IMR-90 (cell line): ENCODE data around the gene FAAP20. TPM values are rescaled to one million over a fixed set of nuclear protein-coding genes. Genes with fewer than 3 reads are reported as not detected.

ENCODE experiments used
- ATAC-seq: fragments of 200-7000 bp; cut with Tn5 transposase; 2 replicates; pipeline ENCODE4 v1.9.1; 2020; ENCODE audit warnings: low read depth, mild to moderate bottlenecking, moderate library complexity
- Bru-seq: library from RNA; stranded (reverse); fragments of 400-500 nt; gene quantifications from one replicate; lab custom pipeline; 2021; lab: Mats Ljungman, UMichigan
- BruChase-seq, 2 experiments: library from RNA; stranded (reverse); fragments of 400-500 nt; gene quantifications; one replicate each; lab custom pipeline; 2021; lab: Mats Ljungman, UMichigan
- BruUV-seq: library from RNA; stranded (reverse); fragments of 400-500 nt; replicated peaks from 2 replicates; lab custom pipeline; 2021; lab: Mats Ljungman, UMichigan
- CTCF ChIA-PET: fragments of 300-600 bp; formaldehyde crosslinking; extraction: SDS; loops from one replicate; lab custom pipeline; 2021; ENCODE audit warnings: antibody characterized with exemption; lab: Yijun Ruan, JAX
- POLR2A ChIA-PET: fragments of 300-600 bp; sonication (Branson Sonifier 250); formaldehyde crosslinking; loops from one replicate; lab custom pipeline; 2022; ENCODE audit warnings: antibody characterized with exemption; ENCODE audit not compliant: unreplicated experiment; lab: Charles Lee
- DNase-seq: peaks from one replicate; pipeline ENCODE4 v3.0.0; 2013
- H2AFZ ChIP-seq: replicated peaks from 2 replicates; pipeline ENCODE3; 2013; ENCODE audit warnings: low read length, mild to moderate bottlenecking; ENCODE audit not compliant: poor library complexity
- H2AK5ac ChIP-seq: 2 replicates; pipeline ENCODE4 v1.6.1; 2013; ENCODE audit warnings: low read depth, low read length, inconsistent platforms
- H2AK9ac ChIP-seq: replicated peaks from 2 replicates; pipeline ENCODE3; 2013; ENCODE audit warnings: mild to moderate bottlenecking, low read depth, low read length, moderate library complexity; ENCODE audit not compliant: poor library complexity
- H2BK120ac ChIP-seq: 2 replicates; pipeline ENCODE4 v1.6.1; 2013; ENCODE audit warnings: low read depth, low read length, inconsistent platforms
- H2BK15ac ChIP-seq: 3 replicates; pipeline ENCODE4 v1.6.1; 2013; ENCODE audit warnings: low read depth, low read length, inconsistent platforms
- H2BK20ac ChIP-seq: 2 replicates; pipeline ENCODE4 v1.6.1; 2013; ENCODE audit warnings: low read depth, mild to moderate bottlenecking, inconsistent platforms, low read length, moderate library complexity
- H2BK5ac ChIP-seq: 2 replicates; pipeline ENCODE4 v1.6.1; 2013; ENCODE audit warnings: mild to moderate bottlenecking, low read depth, low read length, inconsistent platforms; ENCODE audit not compliant: poor library complexity, severe bottlenecking
- H3K14ac ChIP-seq: replicated peaks from 2 replicates; pipeline ENCODE4 v1.6.1; 2013; ENCODE audit warnings: low read depth, low read length, inconsistent platforms
- H3K18ac ChIP-seq: 2 replicates; pipeline ENCODE4 v1.6.1; 2013; ENCODE audit warnings: low read depth, low read length, control low read depth
- H3K23ac ChIP-seq: 2 replicates; pipeline ENCODE4 v1.6.1; 2013; ENCODE audit warnings: low read depth, low read length, inconsistent platforms
- H3K27ac ChIP-seq: 2 replicates; pipeline ENCODE4 v1.5.1; 2013; ENCODE audit warnings: mild to moderate bottlenecking, control low read depth, low read length; ENCODE audit not compliant: insufficient read depth
- H3K27me3 ChIP-seq: 2 replicates; pipeline ENCODE4 v1.6.1; 2013; ENCODE audit warnings: low read length; ENCODE audit not compliant: control insufficient read depth, insufficient read depth
- H3K36me3 ChIP-seq: 2 replicates; pipeline ENCODE4 v1.6.1; 2013; ENCODE audit warnings: low read length, mixed read lengths; ENCODE audit not compliant: control insufficient read depth, insufficient read depth
- H3K4ac ChIP-seq: 2 replicates; pipeline ENCODE4 v1.6.1; 2013; ENCODE audit warnings: low read depth, low read length, inconsistent platforms
- H3K4me1 ChIP-seq: 2 replicates; pipeline ENCODE4 v1.6.1; 2013; ENCODE audit warnings: low read length, mixed read lengths; ENCODE audit not compliant: control insufficient read depth, insufficient read depth
- H3K4me2 ChIP-seq: 2 replicates; pipeline ENCODE4 v1.6.1; 2013; ENCODE audit warnings: low read depth, mild to moderate bottlenecking, control low read depth, low read length, moderate library complexity
- H3K4me3 ChIP-seq: 2 replicates; pipeline ENCODE4 v1.5.1; 2013; ENCODE audit warnings: low read depth, mild to moderate bottlenecking, control low read depth, low read length, moderate library complexity; ENCODE audit not compliant: insufficient read depth
- H3K56ac ChIP-seq: 2 replicates; pipeline ENCODE4 v1.6.1; 2013; ENCODE audit warnings: low read length, inconsistent platforms; ENCODE audit not compliant: insufficient read depth; ENCODE audit errors: extremely low read depth
- H3K79me1 ChIP-seq, 2 experiments: 2 replicates each; pipeline ENCODE4 v1.6.1; 2013; ENCODE audit warnings: low read length in 2 of 2, inconsistent platforms in 1 of 2, low read depth in 1 of 2
- H3K9ac ChIP-seq: 2 replicates; pipeline ENCODE4 v1.6.1; 2013; ENCODE audit warnings: low read depth, low read length, control low read depth
- H3K9me1 ChIP-seq: 2 replicates; pipeline ENCODE4 v1.6.1; 2013; ENCODE audit warnings: low read length, inconsistent platforms; ENCODE audit not compliant: insufficient read depth
- H3K9me3 ChIP-seq: 2 replicates; pipeline ENCODE4 v1.6.1; 2013; ENCODE audit warnings: low read length; ENCODE audit not compliant: control insufficient read depth, insufficient read depth
- H4K20me1 ChIP-seq: 2 replicates; pipeline ENCODE4 v1.6.1; 2013; ENCODE audit warnings: low read length, inconsistent platforms; ENCODE audit not compliant: insufficient read depth
- H4K5ac ChIP-seq: 2 replicates; pipeline ENCODE4 v1.6.1; 2013; ENCODE audit warnings: mild to moderate bottlenecking, low read depth, low read length, control low read depth
- H4K8ac ChIP-seq, 2 experiments: 2 replicates each; pipeline ENCODE4 v1.6.1; 2013; ENCODE audit warnings: low read depth in 2 of 2, low read length in 2 of 2, control low read depth in 1 of 2, inconsistent platforms in 1 of 2
- H4K91ac ChIP-seq: 2 replicates; pipeline ENCODE4 v1.6.1; 2013; ENCODE audit warnings: low read depth, low read length, inconsistent platforms; ENCODE audit not compliant: insufficient read depth
- BHLHE40 ChIP-seq: fragments of 150-350 bp; IDR thresholded peaks from 2 replicates; pipeline ENCODE4 v1.6.1; 2016; ENCODE audit warnings: mild to moderate bottlenecking, low read depth, low read length
- CHD1 ChIP-seq: IDR thresholded peaks from 2 replicates; pipeline ENCODE4 v1.6.1; 2012; ENCODE audit warnings: low read depth, low read length, improper control_type of control experiment
- CTCF ChIP-seq: conservative IDR thresholded peaks from 2 replicates; pipeline ENCODE4 v1.5.1; 2012; ENCODE audit warnings: mild to moderate bottlenecking, low read depth, low read length, improper control_type of control experiment
- MXI1 ChIP-seq: IDR thresholded peaks from 2 replicates; pipeline ENCODE4 v1.6.1; 2012; ENCODE audit warnings: low read depth, mild to moderate bottlenecking, low read length, moderate library complexity, borderline replicate concordance
- NFE2L2 ChIP-seq: fragments of 150-350 bp; IDR thresholded peaks from 2 replicates; pipeline ENCODE4 v1.6.1; 2016; ENCODE audit warnings: low read depth, mild to moderate bottlenecking, low read length
- POLR2A ChIP-seq: IDR thresholded peaks from 2 replicates; pipeline ENCODE4 v1.6.1; 2012; ENCODE audit warnings: mild to moderate bottlenecking, low read depth, low read length
- RCOR1 ChIP-seq: IDR thresholded peaks from 2 replicates; pipeline ENCODE4 v1.6.1; 2012; ENCODE audit warnings: mild to moderate bottlenecking, low read length, improper control_type of control experiment; ENCODE audit not compliant: insufficient replicate concordance
- RFX5 ChIP-seq: IDR thresholded peaks from 2 replicates; pipeline ENCODE4 v1.8.0; 2012; ENCODE audit warnings: low read depth, mild to moderate bottlenecking, low read length, moderate library complexity
- WGBS, 2 experiments: methylation state at CpG; one replicate each; pipeline versions ENCODE4 v1.1.5 to v1.1.7; 2013; ENCODE audit warnings: missing lambda C conversion rate in 2 of 2; ENCODE audit not compliant: insufficient read length in 1 of 2; ENCODE audit errors: extremely low coverage in 2 of 2; 5-methylcytosine and 5-hydroxymethylcytosine counted together
- dilution Hi-C: fragments of 300-500 bp; cut with HindIII; formaldehyde crosslinking; loops from one replicate; pipeline ENCODE4 v1.14.3; 2018; ENCODE audit warnings: low sequenced_read_pairs; ENCODE audit not compliant: unreplicated experiment
- in situ Hi-C: fragments of 300-500 bp; cut with MboI; formaldehyde crosslinking; loops from 3 replicates; pipeline ENCODE4 v1.14.3; 2019; ENCODE audit warnings: low sequenced_read_pairs, inconsistent platforms, mixed read lengths
- intact Hi-C: fragments of 100-400 bp; cut with micrococcal nuclease; formaldehyde crosslinking; loops from 2 replicates; pipeline ENCODE4 v1.10.0; 2022
- long read RNA-seq: library from polyadenylated mRNA; unstranded; transcript quantifications from one replicate; pipeline ENCODE4 v2.0.0, GENCODE V29; 2021; ENCODE audit not compliant: unreplicated experiment
- polyA plus RNA-seq, 3 experiments: library from polyadenylated mRNA; depleted of rRNA; stranded (reverse); fragments of >200 nt; gene quantifications; 2 replicates each; pipeline ENCODE4 v1.2.3, GENCODE V29; 2012; ENCODE audit warnings: low replicate concordance in 1 of 3
- total RNA-seq: library from RNA; depleted of rRNA; stranded (reverse); fragments of >200 nt; gene quantifications from 2 replicates; pipeline ENCODE4 v1.2.3, GENCODE V29; 2012; rRNA removed

Gene FAAP20
- total RNA-seq (6.5 and 7.5 TPM in 2 replicates), polyA plus RNA-seq (2012; rRNA removed) (31.5 and 36.8 TPM in 2 replicates), Bru-seq, nascent RNA (percentile 66 among the genes with signal in this experiment), BruChase-seq, experiment 1, labeled RNA remaining after a 6-hour chase (percentile 83 among the genes with signal in this experiment), BruChase-seq, experiment 2, labeled RNA remaining after a 2-hour chase (percentile 80 among the genes with signal in this experiment)
- 58.8 and 75.0 TPM in 2 replicates for polyA plus RNA-seq (2012; cell fraction: cytosol; rRNA removed)
- polyA plus RNA-seq (2012; cell fraction: nucleus; rRNA removed; ENCODE audit: low replicate concordance): 59.9 and 123 TPM in 2 replicates
- long read RNA-seq, transcript FAAP20-202 (4 exons, 729 nt): major isoform, 25 of 79 reads
- long read RNA-seq, transcript FAAP20-203 (4 exons, 811 nt): minor isoform, 13 of 79 reads
- long read RNA-seq, partial matches to known transcripts: 16 of 79 reads
- long read RNA-seq, other reads (novel, unspliced or antisense): 22 of 79 reads

GRCh38 chr1:2194319-2194897 is at the start of gene FAAP20:
Gene FAAP20 (minus strand): TSS chr1:2194772. CDS start chr1:2194749, 23 bp downstream.
- DNase-seq: peak; percentile 54
- Histone ChIP-seq H2BK5ac (peak within 1 kb of the TSS; percentile 89), H3K9ac (peak within 1 kb of the TSS; percentile 85)

More at GRCh38 chr1:2194319-2194897, at the start of gene FAAP20:
- TF ChIP-seq RCOR1 (no peak), CHD1 (no peak), NFE2L2 (no peak), CTCF (no peak), BHLHE40 (no peak), MXI1 (peak; percentile 46; the same call in 1 of the 2 replicates), POLR2A (peak; percentile 79), RFX5 (no peak)
- Histone ChIP-seq H2AK9ac (peak within 1 kb of the TSS; percentile 97), H3K14ac (peak within 1 kb of the TSS; percentile 95), H3K4me2 (peak within 1 kb of the TSS; percentile 83), H3K9me3 (no peaks in the 10 kb centered on the region), H2BK20ac (peak within 1 kb of the TSS; percentile 89; the same call in 1 of the 2 replicates), H3K23ac (peak within 1 kb of the TSS; percentile 80; the same call in 1 of the 2 replicates), H2AK5ac (peak within 1 kb of the TSS; percentile 79), H3K56ac (peak within 1 kb of the TSS; percentile 96), H3K18ac (peak within 1 kb of the TSS; percentile 63; the same call in 1 of the 2 replicates), H3K4me1 (peaks cover 32% of the 10 kb centered on the region), H2AFZ (peak within 1 kb of the TSS; percentile 97), H3K79me1 (peaks cover 5 to 41% of the 10 kb centered on the region in 2 experiments; a peak in 3 of 4 replicates), H3K27ac (peak within 1 kb of the TSS; percentile 95), H3K4me3 (peak within 1 kb of the TSS; percentile 57), H3K27me3 (no peaks in the 10 kb centered on the region), H3K36me3 (no peaks in the 10 kb centered on the region; the same call in 1 of the 2 replicates), H4K8ac (peak within 1 kb of the TSS; percentile 61 to 97; a peak in 3 of 4 replicates), H4K91ac (peak within 1 kb of the TSS; percentile 87), H4K20me1 (0 out of 2 replicates have a peak, but pooled peaks cover 12% of the 10 kb centered on the region), H3K9me1 (0 out of 2 replicates have a peak, but pooled peaks cover 2% of the 10 kb centered on the region), H3K4ac (peak within 1 kb of the TSS; percentile 98), H4K5ac (peak within 1 kb of the TSS; percentile 87), H2BK120ac (peak within 1 kb of the TSS; percentile 96), H2BK15ac (no peak within 1 kb of the TSS; the same call in 2 of the 3 replicates)
- ChIA-PET CTCF (interaction anchor here (0.6 to 2.4 kb wide), 12 partner anchors 14 to 197 kb away, joined by 3 to 51 read pairs (median 4); partner anchors contain the start of genes MORN1 and RER1), POLR2A (interaction anchor here (0.6 to 0.9 kb wide), 2 partner anchors 187 to 213 kb away, joined by 3 read pairs; no protein-coding TSS in a partner anchor)
- intact Hi-C loops (no loop called here), dilution Hi-C loops (no loop called here), in situ Hi-C loops (loop anchor here (5.0 to 25.0 kb wide), 2 partner anchors 178 to 343 kb away; partner anchors contain the start of genes HES5 and PANK4)
- peak; percentile 65 for ATAC-seq
- BruUV-seq: no TSS peak
- WGBS, 2 experiments: 5% methylated on average over 4 of the region's 63 CpGs; no CpG with 5 or more reads in 1 of the 2 experiments
